ENCODE data around the gene NDUFS2. TPM values are rescaled to one million over a fixed set of nuclear protein-coding genes. Genes with fewer than 3 reads are reported as not detected.
A peak's percentile ranks its signal among the peaks of the same experiment; 100 is the strongest.

The NDUFS2 gene
- total and polyA plus RNA-seq, 2 of the 8 experiments (the other 6 are each of a cell fraction or from before 2014, with no cell fraction given): 95.1 to 113 TPM

GRCh38 chr1:161201836-161202712 lies at the start of gene NDUFS2 (continued):
- no peak for TF ChIP-seq CTBP2 (IDR thresholded peaks at IDR 0.05; ENCODE audit: borderline replicate concordance, insufficient read depth, insufficient read length, low read length)
- TF ChIP-seq TCF12 (IDR thresholded peaks at IDR 0.05; ENCODE audit: low read depth, low read length): 0 out of 2 replicates have a peak, but pooled peaks have one; percentile 37
- no peak; the same call in 1 of the 2 replicates for TF ChIP-seq MAFK (IDR thresholded peaks at IDR 0.05; ENCODE audit: low read depth, low read length)
- TF ChIP-seq BACH1 (IDR thresholded peaks at IDR 0.05; ENCODE audit: low read length): peak; percentile 35
- no peak for TF ChIP-seq RXRA (IDR thresholded peaks at IDR 0.05; ENCODE audit: insufficient read depth, low read depth, low read length)
- TF ChIP-seq CBX5 (IDR thresholded peaks at IDR 0.05; ENCODE audit: low read depth, low read length): no peak
- TF ChIP-seq ATF3 (IDR thresholded peaks at IDR 0.05; ENCODE audit: insufficient read depth, low read depth, low read length): no peak
- no peak for TF ChIP-seq RNF2 (IDR thresholded peaks at IDR 0.05; ENCODE audit: borderline replicate concordance, low read depth, low read length, missing control alignments, poor library complexity, severe bottlenecking)
- no peak for TF ChIP-seq SRF (IDR thresholded peaks at IDR 0.05; ENCODE audit: low read depth, low read length)

All from H1 (cell line).